Ascending aorta (tissue), 2 donors: Measurements from ENCODE around the gene ITPRIPL2. TPM values are rescaled to one million over a fixed set of nuclear protein-coding genes. Genes with fewer than 3 reads are reported as not detected.

Experiments used
- DNase-seq, 2 donors: peaks; one replicate each; pipeline ENCODE4 v3.0.0-alpha.2; 2019; ENCODE audit warnings: low spot score in 2 of 2
- H3K27ac ChIP-seq, 2 donors: fragments of 200-600 bp; sonication (generic); one replicate each; pipeline ENCODE4 v1.5.1; 2016 to 2017; ENCODE audit warnings: mild to moderate bottlenecking in 1 of 2
- H3K27me3 ChIP-seq: fragments of 200-600 bp; sonication (generic); one replicate; pipeline ENCODE4 v1.5.1; 2017
- H3K36me3 ChIP-seq, 2 donors: fragments of 200-600 bp; sonication (generic); one replicate each; pipeline ENCODE4 v1.5.1; 2016
- H3K4me1 ChIP-seq, 2 donors: fragments of 200-600 bp; sonication (generic); one replicate each; pipeline ENCODE4 v1.5.1; 2016 to 2017; ENCODE audit warnings: mild to moderate bottlenecking in 1 of 2
- H3K4me3 ChIP-seq, 2 donors: fragments of 200-600 bp; sonication (generic); one replicate each; pipeline ENCODE4 v1.5.1; 2016 to 2017; ENCODE audit warnings: mild to moderate bottlenecking in 1 of 2
- H3K9me3 ChIP-seq, 2 donors: fragments of 200-600 bp; sonication (generic); one replicate each; pipeline ENCODE4 v1.5.1; 2016
- CTCF ChIP-seq, 3 experiments: fragments of 200-600 bp in 2 of 3; fragments of 450-650 bp in 1 of 3; sonication (generic) in 2 of 3; IDR thresholded peaks; one replicate each; pipeline ENCODE4 v1.5.1; 2016 to 2019; ENCODE audit warnings: antibody characterized with exemption in 3 of 3, mild to moderate bottlenecking in 1 of 3, moderate library complexity in 1 of 3
- intact Hi-C: fragments of 100-400 bp; cut with DNase I; formaldehyde crosslinking; loops from one replicate; pipeline ENCODE4 v1.15.1; 2023
- total RNA-seq: library from RNA; depleted of rRNA; stranded (reverse); fragments of >200 nt; gene quantifications from one replicate; pipeline ENCODE4 v1.1.0, GENCODE V29; 2016

ITPRIPL2 gene
- total RNA-seq, 1 donor from 2014 or later: 94.5 TPM

DNA sequence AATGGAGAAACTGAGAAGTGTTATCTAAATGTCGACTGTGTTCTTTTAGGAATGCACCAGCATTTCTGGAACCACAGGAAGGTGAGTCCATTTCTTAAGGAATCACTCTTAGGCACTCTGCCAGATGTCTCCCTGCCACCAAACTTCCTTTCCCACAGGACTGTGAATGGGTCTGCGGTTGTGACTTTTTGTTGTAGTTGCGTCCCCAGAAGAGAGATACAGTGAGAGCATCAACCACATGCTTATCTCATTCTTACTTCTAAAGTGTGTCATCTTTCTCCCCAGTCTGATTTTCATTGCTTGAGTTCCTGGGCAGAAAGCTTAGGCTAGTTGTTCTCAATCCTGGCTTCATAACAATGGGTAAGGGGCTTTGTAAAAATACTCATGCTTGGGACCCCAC lies 13.4 kb downstream of the ITPRIPL2 start:
- Histone ChIP-seq H3K36me3 (no peaks in the 10 kb centered on the region), H3K27ac (no peak overlapping the region), H3K4me1 (no peaks in the 10 kb centered on the region), H3K9me3 (no peaks in the 10 kb centered on the region), H3K27me3 (no peaks in the 10 kb centered on the region), H3K4me3 (no peak overlapping the region)
- TF ChIP-seq CTCF (IDR thresholded peaks at IDR 0.05): no peak
- intact Hi-C loops: no loop called here
- no peak for DNase-seq

GRCh38 chr16:19127674-19128131 lies 13.9 kb downstream of the ITPRIPL2 start:
- H3K4me3 ChIP-seq: no peak overlapping the region
- H3K27ac ChIP-seq: no peak overlapping the region
- TF ChIP-seq CTCF (IDR thresholded peaks at IDR 0.05): no peak
- DNase-seq: no peak
- no peaks in the 10 kb centered on the region for H3K36me3 ChIP-seq
- intact Hi-C loops: no loop called here
- H3K9me3 ChIP-seq: no peaks in the 10 kb centered on the region
- no peaks in the 10 kb centered on the region for H3K27me3 ChIP-seq
- H3K4me1 ChIP-seq: no peaks in the 10 kb centered on the region

DNA sequence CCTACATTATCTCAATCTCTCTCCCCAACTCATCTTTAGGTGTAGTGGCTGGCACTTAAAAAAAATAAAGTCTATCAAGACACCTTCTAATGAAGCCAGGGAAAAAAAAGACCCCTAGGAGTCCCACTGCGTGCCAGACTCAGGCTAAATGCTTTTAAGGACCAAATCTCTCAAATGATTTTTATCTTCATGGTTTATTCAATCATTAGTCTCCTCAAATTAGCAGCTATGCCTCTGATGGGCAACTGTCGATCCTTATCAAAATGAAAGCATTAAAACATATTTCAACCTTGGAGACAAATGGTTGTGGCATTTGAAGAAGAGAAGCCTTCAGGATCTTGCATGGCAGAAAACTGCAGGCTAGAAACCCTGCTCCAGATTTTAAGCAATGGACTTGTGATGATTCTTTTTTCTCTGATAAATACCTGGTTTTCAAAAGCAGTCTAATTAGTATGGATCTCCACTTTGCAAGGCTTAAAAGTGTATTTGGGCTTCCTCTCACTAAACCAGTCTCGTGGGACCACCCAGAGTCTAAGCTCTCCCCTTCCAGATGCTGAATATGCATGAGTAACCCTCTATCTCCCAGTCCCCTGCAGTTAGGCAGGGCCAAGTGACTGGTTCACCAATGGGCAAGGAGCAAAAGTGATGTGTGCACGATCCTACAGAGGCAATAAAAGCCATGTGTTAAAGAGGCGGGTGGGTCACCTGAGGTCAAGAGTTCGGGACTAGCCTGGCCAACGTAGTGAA lies 14.9 kb downstream of the ITPRIPL2 start:
- no peaks in the 10 kb centered on the region for H3K4me1 ChIP-seq
- no peak overlapping the region for H3K27ac ChIP-seq
- intact Hi-C loops: no loop called here
- DNase-seq: no peak
- no peak overlapping the region for H3K4me3 ChIP-seq
- no peak for TF ChIP-seq CTCF (IDR thresholded peaks at IDR 0.05)
- no peaks in the 10 kb centered on the region for H3K36me3 ChIP-seq
- H3K27me3 ChIP-seq: no peaks in the 10 kb centered on the region
- no peaks in the 10 kb centered on the region for H3K9me3 ChIP-seq

DNA sequence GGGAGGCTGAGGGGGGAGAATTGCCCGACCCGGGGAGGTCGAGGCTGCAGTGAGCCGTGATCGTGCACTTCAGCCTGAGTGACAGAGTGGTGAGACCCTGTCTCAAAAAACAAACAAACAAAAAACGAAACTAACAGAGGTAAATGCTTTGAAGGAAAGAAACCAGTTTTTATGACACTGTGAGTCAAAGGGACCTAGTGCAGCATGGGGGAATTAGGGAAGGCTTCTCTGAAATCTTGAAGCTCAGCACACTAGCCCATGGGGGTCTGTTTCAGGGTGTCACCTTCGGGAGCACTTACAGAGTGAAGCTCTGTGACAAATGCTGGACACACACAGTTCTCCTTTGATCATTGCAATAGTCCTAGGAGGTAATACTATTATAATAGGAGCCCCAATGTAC lies 16.6 kb downstream of the ITPRIPL2 start:
- TF ChIP-seq CTCF (IDR thresholded peaks at IDR 0.05): no peak
- DNase-seq: no peak
- Histone ChIP-seq H3K36me3 (no peaks in the 10 kb centered on the region), H3K4me1 (no peaks in the 10 kb centered on the region), H3K27ac (peak overlapping the region in 1 of 2 donors; percentile 49), H3K9me3 (no peaks in the 10 kb centered on the region), H3K4me3 (no peak overlapping the region), H3K27me3 (no peaks in the 10 kb centered on the region)
- intact Hi-C loops: no loop called here

DNA sequence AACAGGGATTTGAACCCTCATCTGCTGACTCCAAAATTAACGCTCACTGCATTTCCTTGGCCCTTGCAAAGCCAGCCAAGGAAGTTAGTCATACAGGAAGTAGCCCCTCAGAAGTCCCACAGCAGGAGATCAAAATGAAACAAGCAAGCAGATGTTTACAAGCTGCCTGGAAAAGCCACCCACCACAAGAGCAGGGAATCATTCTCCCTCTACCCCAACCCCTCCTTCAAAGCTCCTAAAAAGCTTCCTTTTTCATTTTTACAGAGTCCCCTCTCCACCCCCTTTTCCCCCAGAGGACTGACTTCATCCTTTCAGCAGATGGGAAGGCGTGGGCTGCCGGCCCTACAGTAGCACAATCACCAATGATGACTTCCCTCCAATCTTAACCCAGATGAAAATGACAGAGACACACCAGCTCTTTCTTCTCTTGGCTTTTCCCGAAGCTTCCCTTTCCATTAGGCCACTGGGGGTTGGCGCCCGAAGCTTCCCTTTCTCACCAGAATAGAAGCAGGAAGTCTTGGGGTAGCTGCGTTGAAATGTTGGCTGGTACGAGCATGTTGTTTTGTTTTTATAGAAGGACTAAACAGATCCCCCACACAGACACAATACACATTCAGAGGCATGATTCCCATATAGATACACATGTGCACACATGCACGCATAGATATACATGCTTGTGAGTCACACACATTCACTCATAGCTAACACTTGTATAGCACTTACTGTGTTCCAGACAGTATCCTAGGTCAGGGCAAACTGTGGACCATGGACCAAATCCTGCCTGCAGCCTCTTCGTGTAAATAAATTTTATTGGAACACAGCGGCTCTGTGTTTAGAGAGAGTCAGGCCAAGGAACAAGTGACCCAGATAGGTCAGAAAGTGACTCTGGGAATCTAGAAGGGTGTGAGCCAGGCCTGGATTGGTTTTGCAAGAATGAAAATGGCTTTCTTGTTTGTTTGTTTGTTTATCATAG lies 17.4 kb downstream of the ITPRIPL2 start:
- no peak for DNase-seq
- H3K9me3 ChIP-seq: no peaks in the 10 kb centered on the region
- intact Hi-C loops: no loop called here
- H3K27me3 ChIP-seq: no peaks in the 10 kb centered on the region
- H3K27ac ChIP-seq: peak overlapping the region; percentile 47 to 49
- H3K36me3 ChIP-seq: no peaks in the 10 kb centered on the region
- no peak overlapping the region for H3K4me3 ChIP-seq
- no peaks in the 10 kb centered on the region for H3K4me1 ChIP-seq
- no peak for TF ChIP-seq CTCF (IDR thresholded peaks at IDR 0.05)
